Mesenchymal stem cell (in vitro differentiated cells and primary cell): Measurements from ENCODE around the gene VSTM1.

Experiments
- DNase-seq: peaks from one replicate; pipeline ENCODE4 v3.0.0-alpha.2; 2013
- H2AFZ ChIP-seq: one replicate; pipeline ENCODE4 v1.6.1; 2013; ENCODE audit warnings: low read depth, mild to moderate bottlenecking, control low read depth, inconsistent platforms, low read length, moderate library complexity
- H2AK5ac ChIP-seq: 2 replicates; pipeline ENCODE4 v1.6.1; 2013; ENCODE audit warnings: low read length, moderate library complexity, mild to moderate bottlenecking, inconsistent platforms; ENCODE audit not compliant: severe bottlenecking
- H2BK120ac ChIP-seq: one replicate; pipeline ENCODE4 v1.6.1; 2013; ENCODE audit warnings: low read depth, mild to moderate bottlenecking, inconsistent platforms, low read length, moderate library complexity
- H2BK12ac ChIP-seq, 2 experiments: one replicate each; pipeline ENCODE4 v1.6.1; 2013; ENCODE audit warnings: inconsistent platforms in 2 of 2, low read length in 2 of 2, mild to moderate bottlenecking in 2 of 2, moderate library complexity in 2 of 2, control low read depth in 1 of 2
- H2BK15ac ChIP-seq: one replicate; pipeline ENCODE4 v1.6.1; 2013; ENCODE audit warnings: mild to moderate bottlenecking, low read depth, inconsistent platforms; ENCODE audit not compliant: poor library complexity, severe bottlenecking
- H2BK5ac ChIP-seq: 2 replicates; pipeline ENCODE4 v1.6.1; 2013; ENCODE audit warnings: low read depth, mild to moderate bottlenecking, low read length, control low read depth, inconsistent platforms; ENCODE audit not compliant: poor library complexity, severe bottlenecking
- H3K14ac ChIP-seq, 2 experiments: one replicate each; pipeline ENCODE4 v1.6.1; 2013; ENCODE audit warnings: inconsistent platforms in 2 of 2, low read length in 2 of 2, control low read depth in 1 of 2, mild to moderate bottlenecking in 1 of 2, moderate library complexity in 1 of 2
- H3K18ac ChIP-seq, 2 experiments: one replicate each; pipeline ENCODE4 v1.6.1; 2013; ENCODE audit warnings: inconsistent platforms in 2 of 2, low read length in 2 of 2, control low read depth in 1 of 2, low read depth in 1 of 2, mild to moderate bottlenecking in 1 of 2
- H3K23ac ChIP-seq, 2 experiments: one replicate each; pipeline ENCODE4 v1.6.1; 2013; ENCODE audit warnings: inconsistent platforms in 2 of 2, low read length in 2 of 2, mild to moderate bottlenecking in 2 of 2, moderate library complexity in 2 of 2, control low read depth in 1 of 2
- H3K27ac ChIP-seq: 2 replicates; pipeline ENCODE4 v1.5.1; 2013; ENCODE audit warnings: mild to moderate bottlenecking, moderate library complexity, low read length, control low read depth, inconsistent platforms; ENCODE audit not compliant: poor library complexity, severe bottlenecking
- H3K27me3 ChIP-seq, 2 experiments: 2 replicates each; pipeline versions ENCODE4 v1.6.1 to v1.7.0; 2013; ENCODE audit warnings: low read length in 2 of 2, mild to moderate bottlenecking in 2 of 2, moderate library complexity in 2 of 2, control low read depth in 1 of 2, inconsistent platforms in 1 of 2; ENCODE audit not compliant: control insufficient read depth in 1 of 2, insufficient read depth in 1 of 2
- H3K36me3 ChIP-seq, 2 experiments: 2 replicates each; pipeline versions ENCODE4 v1.6.1 to v1.7.0; 2013; ENCODE audit warnings: low read length in 2 of 2, control low read depth in 1 of 2, inconsistent platforms in 1 of 2, low read depth in 1 of 2, mild to moderate bottlenecking in 1 of 2; ENCODE audit not compliant: insufficient read depth in 2 of 2, control insufficient read depth in 1 of 2
- H3K4ac ChIP-seq, 2 experiments: one replicate each; pipeline ENCODE4 v1.6.1; 2013; ENCODE audit warnings: inconsistent platforms in 2 of 2, low read length in 2 of 2, mild to moderate bottlenecking in 2 of 2, moderate library complexity in 2 of 2, control low read depth in 1 of 2, low read depth in 1 of 2
- H3K4me1 ChIP-seq: 2 replicates; pipeline ENCODE4 v1.6.1; 2013; ENCODE audit warnings: low read depth, low read length, control low read depth; ENCODE audit not compliant: control insufficient read depth, insufficient read depth
- H3K4me2 ChIP-seq: 2 replicates; pipeline ENCODE4 v1.6.1; 2013; ENCODE audit warnings: low read length, mild to moderate bottlenecking, inconsistent platforms; ENCODE audit not compliant: poor library complexity, severe bottlenecking
- H3K4me3 ChIP-seq, 2 experiments: 2 replicates each; pipeline versions ENCODE4 v1.5.1 to v1.7.0; 2013; ENCODE audit warnings: low read length in 2 of 2, mild to moderate bottlenecking in 2 of 2, control low read depth in 1 of 2, low read depth in 1 of 2; ENCODE audit not compliant: insufficient read depth in 1 of 2
- H3K79me1 ChIP-seq: replicated peaks from 2 replicates; pipeline ENCODE4 v1.6.1; 2013; ENCODE audit warnings: mild to moderate bottlenecking, control low read depth, low read length, inconsistent platforms; ENCODE audit not compliant: poor library complexity, severe bottlenecking
- H3K9ac ChIP-seq: 2 replicates; pipeline ENCODE4 v1.7.0; 2013; ENCODE audit warnings: mild to moderate bottlenecking, low read length, moderate library complexity
- H3K9me3 ChIP-seq: 2 replicates; pipeline ENCODE4 v1.7.0; 2013; ENCODE audit warnings: mild to moderate bottlenecking, low read length; ENCODE audit not compliant: control insufficient read depth
- H4K8ac ChIP-seq: one replicate; pipeline ENCODE4 v1.6.1; 2013; ENCODE audit warnings: inconsistent platforms, mild to moderate bottlenecking, low read length, moderate library complexity
- H4K91ac ChIP-seq: one replicate; pipeline ENCODE4 v1.6.1; 2013; ENCODE audit warnings: mild to moderate bottlenecking, low read length, inconsistent platforms
- WGBS: methylation state at CpG from one replicate; pipeline ENCODE4 v1.1.7; 2013; ENCODE audit warnings: mixed read lengths; 5-methylcytosine and 5-hydroxymethylcytosine counted together

The VSTM1 gene

GRCh38 chr19:54011507-54012211 is 52.0 kb downstream of the VSTM1 start:
- Histone ChIP-seq H4K8ac (no peak overlapping the region), H3K18ac (no peak overlapping the region)
- 60% methylated on average over 35 of the region's 36 CpGs for WGBS

GRCh38 chr19:54010474-54010873 is 53.2 kb downstream of the VSTM1 start:
- Histone ChIP-seq H2AK5ac (no peak overlapping the region), H3K27ac (no peak overlapping the region), H2BK12ac (no peak overlapping the region), H2BK15ac (no peak overlapping the region), H2AFZ (no peak overlapping the region), H4K8ac (no peak overlapping the region), H2BK5ac (no peak overlapping the region), H3K14ac (no peak overlapping the region), H3K4me1 (no peaks in the 10 kb centered on the region), H3K18ac (no peak overlapping the region), H3K36me3 (no peaks in the 10 kb centered on the region), H3K4me3 (no peak overlapping the region), H3K23ac (no peak overlapping the region), H3K4ac (no peak overlapping the region), H2BK120ac (no peak overlapping the region), H3K4me2 (no peak overlapping the region), H3K79me1 (no peaks in the 10 kb centered on the region), H3K9ac (no peak overlapping the region), H3K27me3 (peaks cover 0 to 10% of the 10 kb centered on the region in 2 experiments), H3K9me3 (no peaks in the 10 kb centered on the region), H4K91ac (no peak overlapping the region)
- DNase-seq: no peak
- WGBS: 95% methylated on average over 6 of the region's 6 CpGs

More at GRCh38 chr19:54011507-54012211, 52.0 kb downstream of the VSTM1 start:
- no peak overlapping the region for H2AK5ac ChIP-seq
- no peak overlapping the region for H3K14ac ChIP-seq
- no peak for DNase-seq
- H3K36me3 ChIP-seq: no peaks in the 10 kb centered on the region
- H3K4me1 ChIP-seq: no peaks in the 10 kb centered on the region
- H3K4me3 ChIP-seq: no peak overlapping the region
- H2AFZ ChIP-seq: no peak overlapping the region
- no peak overlapping the region for H2BK5ac ChIP-seq
- H3K27ac ChIP-seq: no peak overlapping the region
- H2BK12ac ChIP-seq: no peak overlapping the region
- H3K23ac ChIP-seq: no peak overlapping the region
- H3K9ac ChIP-seq: no peak overlapping the region
- H3K27me3 ChIP-seq: peaks cover 0 to 13% of the 10 kb centered on the region in 2 experiments
- peak overlapping the region; percentile 52 for H2BK15ac ChIP-seq
- no peak overlapping the region for H2BK120ac ChIP-seq
- no peak overlapping the region for H3K4me2 ChIP-seq
- no peak overlapping the region for H4K91ac ChIP-seq
- no peak overlapping the region for H3K4ac ChIP-seq
- no peaks in the 10 kb centered on the region for H3K79me1 ChIP-seq
- H3K9me3 ChIP-seq: no peaks in the 10 kb centered on the region

GRCh38 chr19:54009440-54009839 is 54.3 kb downstream of the VSTM1 start:
- Histone ChIP-seq H3K4me1 (no peaks in the 10 kb centered on the region), H3K79me1 (no peaks in the 10 kb centered on the region), H3K27ac (no peak overlapping the region), H2BK120ac (no peak overlapping the region), H3K4me3 (no peak overlapping the region), H4K91ac (no peak overlapping the region), H3K4me2 (no peak overlapping the region), H3K36me3 (no peaks in the 10 kb centered on the region), H4K8ac (no peak overlapping the region), H3K27me3 (peaks cover 0 to 4% of the 10 kb centered on the region in 2 experiments), H2AK5ac (no peak overlapping the region), H3K18ac (no peak overlapping the region), H3K14ac (no peak overlapping the region), H2AFZ (no peak overlapping the region), H2BK5ac (no peak overlapping the region), H3K9ac (no peak overlapping the region), H3K4ac (no peak overlapping the region), H2BK15ac (no peak overlapping the region), H3K9me3 (no peaks in the 10 kb centered on the region), H3K23ac (no peak overlapping the region), H2BK12ac (no peak overlapping the region)
- 85% methylated on average over 7 of the region's 8 CpGs for WGBS
- no peak for DNase-seq

GRCh38 chr19:54002495-54003315 is 61.0 kb downstream of the VSTM1 start:
- WGBS: 93% methylated on average over 5 of the region's 10 CpGs
- Histone ChIP-seq H3K79me1 (no peaks in the 10 kb centered on the region), H3K4me2 (no peak overlapping the region), H3K4ac (no peak overlapping the region), H3K23ac (no peak overlapping the region), H2BK15ac (no peak overlapping the region), H4K91ac (no peak overlapping the region), H3K9me3 (no peaks in the 10 kb centered on the region), H2BK5ac (no peak overlapping the region), H3K4me3 (no peak overlapping the region), H4K8ac (no peak overlapping the region), H3K27me3 (peaks cover 0 to 47% of the 10 kb centered on the region in 2 experiments), H2AK5ac (no peak overlapping the region), H2AFZ (no peak overlapping the region), H3K18ac (no peak overlapping the region), H2BK120ac (no peak overlapping the region), H3K36me3 (no peaks in the 10 kb centered on the region), H3K27ac (no peak overlapping the region), H2BK12ac (no peak overlapping the region), H3K14ac (no peak overlapping the region), H3K9ac (no peak overlapping the region), H3K4me1 (no peaks in the 10 kb centered on the region)
- DNase-seq: no peak
